ENCODE measurements around the gene TMEM35B.
A peak's percentile ranks its signal among the peaks of the same experiment; 100 is the strongest.
"Not testable (repeated sequence)": the region's sequence is repeated elsewhere in the genome, so short reads cannot be mapped to it uniquely, and the experiment has no call there.

TMEM35B gene

GRCh38 chr1:34984793-34985608 lies at the start of gene TMEM35B:
TMEM35B (minus strand) TSS chr1:34985347; CDS start chr1:34985305, 42 bp downstream.
- DNase-seq: peak; percentile 82 to 89 (median 87)

GRCh38 chr1:35033346-35033745 lies 48.2 kb upstream of the TMEM35B start:
- no peak for DNase-seq

GRCh38 chr1:35032384-35032739 lies 47.2 kb upstream of the TMEM35B start:
- no peak for DNase-seq

- DNase-seq: peak; percentile 42 to 54 (median 47)
Measured at GRCh38 chr1:35030756-35031446, 45.8 kb upstream of the TMEM35B start.

GRCh38 chr1:35030338-35030737 lies 45.2 kb upstream of the TMEM35B start:
- no peak for DNase-seq

GRCh38 chr1:35029761-35030160 lies 44.6 kb upstream of the TMEM35B start:
- DNase-seq: peak in 1 of 3 donors; percentile 22

GRCh38 chr1:35016406-35016805 lies 31.3 kb upstream of the TMEM35B start:
- no peak for DNase-seq

GRCh38 chr1:35014486-35014885 lies 29.3 kb upstream of the TMEM35B start:
- no peak for DNase-seq

- DNase-seq: no peak
Measured at GRCh38 chr1:35005711-35006110, 20.6 kb upstream of the TMEM35B start.

- DNase-seq: no peak
Measured at GRCh38 chr1:35001743-35002142, 16.6 kb upstream of the TMEM35B start.

- no peak for DNase-seq
Measured at GRCh38 chr1:34994878-34995277, 9.7 kb upstream of the TMEM35B start.

GRCh38 chr1:34988581-34988980 lies 3.4 kb upstream of the TMEM35B start:
- DNase-seq: no peak

- DNase-seq: no peak
Measured at GRCh38 chr1:34988147-34988546, 3.0 kb upstream of the TMEM35B start.

GRCh38 chr1:34987018-34987417 lies 1.9 kb upstream of the TMEM35B start:
- no peak for DNase-seq

- DNase-seq: not testable (repeated sequence)
Measured at GRCh38 chr1:34985609-34985904, 410 bp upstream of the TMEM35B start.

GRCh38 chr1:34984435-34984792 lies 733 bp downstream of the TMEM35B start:
- no peak for DNase-seq

- DNase-seq: peak; percentile 26 to 51 (median 39)
Measured at GRCh38 chr1:34983700-34984355, 1.3 kb downstream of the TMEM35B start.

GRCh38 chr1:34982820-34983376 lies 2.2 kb downstream of the TMEM35B start:
- DNase-seq: peak; percentile 20 to 37 (median 33)

GRCh38 chr1:34980715-34981114 lies 4.4 kb downstream of the TMEM35B start:
- no peak for DNase-seq

- DNase-seq: no peak
Measured at GRCh38 chr1:34978921-34979320, 6.2 kb downstream of the TMEM35B start.

- no peak for DNase-seq
Measured at GRCh38 chr1:34977858-34978257, 7.3 kb downstream of the TMEM35B start.

- no peak for DNase-seq
Measured at GRCh38 chr1:34977210-34977471, 8.0 kb downstream of the TMEM35B start.

GRCh38 chr1:34976384-34977209 lies 8.6 kb downstream of the TMEM35B start:
- no peak for DNase-seq

All from suppressor macrophage treated with lipopolysaccharide for 1 hour (primary cell).